Measurements from ENCODE around the gene CPS1.

CPS1 gene

GRCh38 chr2:210707900-210708299, 151.5 kb downstream of the CPS1 start:
- DNase-seq: no peak

DNA sequence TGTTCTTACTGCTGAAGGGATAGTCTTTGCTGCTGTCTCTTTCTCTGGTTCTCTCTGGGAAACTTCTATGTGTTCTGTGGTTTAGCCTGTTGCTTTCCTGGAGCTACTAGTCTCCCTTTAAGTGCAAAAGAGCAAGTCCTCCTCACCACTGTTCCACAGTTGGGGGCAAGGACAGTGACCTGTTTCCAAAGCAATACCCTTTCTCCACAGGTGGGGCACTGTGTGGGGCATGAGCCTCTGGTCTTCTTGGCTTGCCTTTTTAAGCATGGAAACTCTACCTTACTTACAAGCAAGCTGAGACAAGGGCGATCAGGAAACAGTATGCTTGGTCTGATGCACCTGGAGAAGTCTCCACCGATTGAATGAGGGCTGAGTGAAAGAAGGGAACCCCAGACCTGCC, 156.7 kb downstream of the CPS1 start:
- no peak for DNase-seq

- no peak for DNase-seq
These were observed 159.2 kb downstream of the CPS1 start for GRCh38 chr2:210715560-210716082.

DNA sequence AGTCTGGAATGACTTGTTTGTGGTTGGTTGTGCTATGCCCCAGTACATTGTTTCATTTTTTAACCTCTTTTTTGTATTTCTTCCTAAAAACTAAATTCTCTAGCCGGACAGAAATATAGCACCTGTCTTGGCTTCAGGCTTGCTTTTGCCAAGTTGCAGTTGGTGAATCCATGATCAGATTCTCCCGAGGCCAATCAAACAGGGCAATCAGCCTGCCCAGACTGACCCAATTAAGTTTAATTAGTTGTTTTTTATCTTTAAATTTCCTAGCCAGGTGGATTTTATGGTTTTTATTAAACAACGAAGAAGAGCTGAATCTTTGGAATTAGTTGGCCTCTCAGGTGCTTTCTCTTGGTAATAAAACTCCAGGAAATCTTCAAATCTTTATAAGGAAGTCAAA, 162.1 kb downstream of the CPS1 start:
- DNase-seq: no peak

DNA sequence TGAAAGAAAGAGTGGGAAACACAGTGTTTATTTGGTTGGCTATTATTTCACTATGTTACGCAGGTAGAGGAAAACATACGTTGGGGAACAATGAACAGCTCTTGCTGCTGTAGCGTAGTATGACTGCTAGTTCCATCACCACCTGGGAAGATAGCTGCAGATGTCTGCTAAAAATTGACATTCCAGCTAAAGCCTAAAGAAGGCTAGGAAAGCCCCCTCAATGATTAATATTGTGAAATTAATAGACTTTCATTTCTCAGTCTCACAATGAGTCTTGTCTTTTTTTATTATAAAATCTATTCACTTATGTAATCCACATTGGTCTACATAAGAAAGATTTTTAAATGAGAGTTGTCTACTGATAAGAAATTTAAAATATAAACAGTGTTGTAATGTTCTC, 165.7 kb downstream of the CPS1 start:
- no peak for DNase-seq

- DNase-seq: no peak
These were observed 171.2 kb downstream of the CPS1 start for GRCh38 chr2:210727549-210727948.
